Measurements from ENCODE around the gene NAA35.

DNA sequence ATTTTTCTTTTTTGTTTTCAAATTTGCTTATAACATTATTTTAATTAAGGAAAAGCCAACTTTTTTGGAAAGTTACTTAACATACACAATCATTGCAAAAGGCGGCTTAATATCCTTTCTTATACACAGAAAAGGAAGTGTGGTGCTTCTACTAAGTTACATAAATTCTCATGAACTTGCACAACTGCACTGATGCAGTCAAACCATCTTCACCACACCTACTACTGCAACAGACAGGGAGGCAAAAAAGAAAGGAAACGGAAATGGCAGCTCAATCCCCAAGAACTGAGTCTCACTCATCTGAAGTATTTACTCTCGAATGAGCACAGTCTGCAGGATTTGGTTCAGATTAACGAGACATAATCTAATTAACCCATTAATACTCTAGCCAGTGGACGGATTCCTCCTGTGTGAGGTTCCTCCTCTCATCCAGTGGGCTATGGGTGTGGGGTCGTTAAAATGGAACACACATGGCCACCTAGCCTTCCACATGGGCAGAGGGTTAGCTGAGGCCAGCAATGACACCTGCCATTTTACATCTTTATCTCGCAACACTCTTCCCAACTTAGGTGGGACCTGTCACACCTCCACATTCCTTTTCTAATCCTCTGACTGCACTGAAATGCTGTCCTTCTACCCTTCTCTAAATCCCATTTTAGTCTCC lies 128.4 kb downstream of the NAA35 start:
- TF ChIP-seq ZNF8 (CRISPR knock-in tag; IDR thresholded peaks at IDR 0.05) (no peak), ARNTL (CRISPR knock-in tag; IDR thresholded peaks at IDR 0.05; ENCODE audit: borderline replicate concordance, low read depth) (no peak), ZNF70 (CRISPR knock-in tag; IDR thresholded peaks at IDR 0.05) (no peak), RARB (CRISPR knock-in tag; IDR thresholded peaks at IDR 0.05) (no peak), ZFP3 (CRISPR knock-in tag; IDR thresholded peaks at IDR 0.05) (no peak), CSDC2 (CRISPR knock-in tag; IDR thresholded peaks at IDR 0.05) (no peak)
- TF ChIP-seq, protein P1, sequence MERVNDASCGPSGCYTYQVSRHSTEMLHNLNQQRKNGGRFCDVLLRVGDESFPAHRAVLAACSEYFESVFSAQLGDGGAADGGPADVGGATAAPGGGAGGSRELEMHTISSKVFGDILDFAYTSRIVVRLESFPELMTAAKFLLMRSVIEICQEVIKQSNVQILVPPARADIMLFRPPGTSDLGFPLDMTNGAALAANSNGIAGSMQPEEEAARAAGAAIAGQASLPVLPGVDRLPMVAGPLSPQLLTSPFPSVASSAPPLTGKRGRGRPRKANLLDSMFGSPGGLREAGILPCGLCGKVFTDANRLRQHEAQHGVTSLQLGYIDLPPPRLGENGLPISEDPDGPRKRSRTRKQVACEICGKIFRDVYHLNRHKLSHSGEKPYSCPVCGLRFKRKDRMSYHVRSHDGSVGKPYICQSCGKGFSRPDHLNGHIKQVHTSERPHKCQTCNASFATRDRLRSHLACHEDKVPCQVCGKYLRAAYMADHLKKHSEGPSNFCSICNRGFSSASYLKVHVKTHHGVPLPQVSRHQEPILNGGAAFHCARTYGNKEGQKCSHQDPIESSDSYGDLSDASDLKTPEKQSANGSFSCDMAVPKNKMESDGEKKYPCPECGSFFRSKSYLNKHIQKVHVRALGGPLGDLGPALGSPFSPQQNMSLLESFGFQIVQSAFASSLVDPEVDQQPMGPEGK (CRISPR knock-in tag; IDR thresholded peaks at IDR 0.05; ENCODE audit: borderline replicate concordance): no peak
- TF ChIP-seq, protein P2, sequence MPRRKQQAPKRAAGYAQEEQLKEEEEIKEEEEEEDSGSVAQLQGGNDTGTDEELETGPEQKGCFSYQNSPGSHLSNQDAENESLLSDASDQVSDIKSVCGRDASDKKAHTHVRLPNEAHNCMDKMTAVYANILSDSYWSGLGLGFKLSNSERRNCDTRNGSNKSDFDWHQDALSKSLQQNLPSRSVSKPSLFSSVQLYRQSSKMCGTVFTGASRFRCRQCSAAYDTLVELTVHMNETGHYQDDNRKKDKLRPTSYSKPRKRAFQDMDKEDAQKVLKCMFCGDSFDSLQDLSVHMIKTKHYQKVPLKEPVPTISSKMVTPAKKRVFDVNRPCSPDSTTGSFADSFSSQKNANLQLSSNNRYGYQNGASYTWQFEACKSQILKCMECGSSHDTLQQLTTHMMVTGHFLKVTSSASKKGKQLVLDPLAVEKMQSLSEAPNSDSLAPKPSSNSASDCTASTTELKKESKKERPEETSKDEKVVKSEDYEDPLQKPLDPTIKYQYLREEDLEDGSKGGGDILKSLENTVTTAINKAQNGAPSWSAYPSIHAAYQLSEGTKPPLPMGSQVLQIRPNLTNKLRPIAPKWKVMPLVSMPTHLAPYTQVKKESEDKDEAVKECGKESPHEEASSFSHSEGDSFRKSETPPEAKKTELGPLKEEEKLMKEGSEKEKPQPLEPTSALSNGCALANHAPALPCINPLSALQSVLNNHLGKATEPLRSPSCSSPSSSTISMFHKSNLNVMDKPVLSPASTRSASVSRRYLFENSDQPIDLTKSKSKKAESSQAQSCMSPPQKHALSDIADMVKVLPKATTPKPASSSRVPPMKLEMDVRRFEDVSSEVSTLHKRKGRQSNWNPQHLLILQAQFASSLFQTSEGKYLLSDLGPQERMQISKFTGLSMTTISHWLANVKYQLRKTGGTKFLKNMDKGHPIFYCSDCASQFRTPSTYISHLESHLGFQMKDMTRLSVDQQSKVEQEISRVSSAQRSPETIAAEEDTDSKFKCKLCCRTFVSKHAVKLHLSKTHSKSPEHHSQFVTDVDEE (CRISPR knock-in tag; IDR thresholded peaks at IDR 0.05): no peak
- TF ChIP-seq, protein P3, sequence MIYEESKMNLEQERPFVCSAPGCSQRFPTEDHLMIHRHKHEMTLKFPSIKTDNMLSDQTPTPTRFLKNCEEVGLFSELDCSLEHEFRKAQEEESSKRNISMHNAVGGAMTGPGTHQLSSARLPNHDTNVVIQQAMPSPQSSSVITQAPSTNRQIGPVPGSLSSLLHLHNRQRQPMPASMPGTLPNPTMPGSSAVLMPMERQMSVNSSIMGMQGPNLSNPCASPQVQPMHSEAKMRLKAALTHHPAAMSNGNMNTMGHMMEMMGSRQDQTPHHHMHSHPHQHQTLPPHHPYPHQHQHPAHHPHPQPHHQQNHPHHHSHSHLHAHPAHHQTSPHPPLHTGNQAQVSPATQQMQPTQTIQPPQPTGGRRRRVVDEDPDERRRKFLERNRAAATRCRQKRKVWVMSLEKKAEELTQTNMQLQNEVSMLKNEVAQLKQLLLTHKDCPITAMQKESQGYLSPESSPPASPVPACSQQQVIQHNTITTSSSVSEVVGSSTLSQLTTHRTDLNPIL (CRISPR knock-in tag; IDR thresholded peaks at IDR 0.05; ENCODE audit: low read depth): no peak
